ENCODE measurements around the gene TMIGD3.

TMIGD3 gene

GRCh38 chr1:111463029-111463683, 40.3 kb downstream of the TMIGD3 start:
- no peak for TF ChIP-seq CTCF (IDR thresholded peaks at IDR 0.05; ENCODE audit: low read depth, low read length, missing control alignments)
- DNase-seq (ENCODE audit: low read depth) = no peak
- no peak overlapping the region for H3K4me3 ChIP-seq (ENCODE audit: low read depth, low read length)

- no peak for DNase-seq (ENCODE audit: low read depth)
- TF ChIP-seq CTCF (IDR thresholded peaks at IDR 0.05; ENCODE audit: low read depth, low read length, missing control alignments) = no peak
- no peak overlapping the region for H3K4me3 ChIP-seq (ENCODE audit: low read depth, low read length)
Observed at GRCh38 chr1:111462370-111463028, 40.9 kb downstream of the TMIGD3 start.

- no peak for DNase-seq (ENCODE audit: low read depth)
- no peak overlapping the region for H3K4me3 ChIP-seq (ENCODE audit: low read depth, low read length)
- TF ChIP-seq CTCF (IDR thresholded peaks at IDR 0.05; ENCODE audit: low read depth, low read length, missing control alignments) = no peak
Observed at GRCh38 chr1:111461765-111462164, 41.7 kb downstream of the TMIGD3 start.

- H3K4me3 ChIP-seq (ENCODE audit: low read depth, low read length) = no peak overlapping the region
- no peak for DNase-seq (ENCODE audit: low read depth)
- no peak for TF ChIP-seq CTCF (IDR thresholded peaks at IDR 0.05; ENCODE audit: low read depth, low read length, missing control alignments)
Observed at GRCh38 chr1:111455642-111456031, 47.8 kb downstream of the TMIGD3 start.

- no peak overlapping the region for H3K4me3 ChIP-seq (ENCODE audit: low read depth, low read length)
- TF ChIP-seq CTCF (IDR thresholded peaks at IDR 0.05; ENCODE audit: low read depth, low read length, missing control alignments) = no peak
- DNase-seq (ENCODE audit: low read depth) = no peak
Observed at GRCh38 chr1:111454859-111455641, 48.4 kb downstream of the TMIGD3 start.

- DNase-seq (ENCODE audit: low read depth) = no peak
- no peak overlapping the region for H3K4me3 ChIP-seq (ENCODE audit: low read depth, low read length)
- no peak for TF ChIP-seq CTCF (IDR thresholded peaks at IDR 0.05; ENCODE audit: low read depth, low read length, missing control alignments)
Observed at GRCh38 chr1:111453706-111454105, 49.7 kb downstream of the TMIGD3 start.

All from GM12864 (cell line).